NCI-H345 treated with DMSO at 0.1 percent for 48 hours (cell line): ENCODE results near the gene TRMT2A.

Source experiments
- DNase-seq: peaks from one replicate; lab custom pipeline; 2025; ENCODE audit not compliant: unreplicated experiment; lab: John Stamatoyannopoulos, UW

TRMT2A gene

GRCh38 chr22:20135806-20136602 lies 19.0 kb upstream of the TRMT2A start:
- no peak for DNase-seq

- DNase-seq = no peak
Observed at GRCh38 chr22:20135265-20135664, 18.2 kb upstream of the TRMT2A start.

- DNase-seq = no peak
Observed at GRCh38 chr22:20133930-20134549, 17.0 kb upstream of the TRMT2A start.

- no peak for DNase-seq
Observed at GRCh38 chr22:20132686-20133246, 15.7 kb upstream of the TRMT2A start.

GRCh38 chr22:20131859-20132685 lies 15.0 kb upstream of the TRMT2A start:
- DNase-seq = no peak

- DNase-seq = no peak
Observed at GRCh38 chr22:20131597-20131858, 14.5 kb upstream of the TRMT2A start, which contains the start of gene ZDHHC8. Gene ZDHHC8, plus strand, starts transcription at chr22:20131804. Its CDS starts 144 bp downstream, at chr22:20131948.

GRCh38 chr22:20130731-20131596 lies 13.9 kb upstream of the TRMT2A start:
- no peak for DNase-seq

GRCh38 chr22:20130319-20130718 lies 13.3 kb upstream of the TRMT2A start:
- DNase-seq = no peak

GRCh38 chr22:20129747-20130014 lies 12.7 kb upstream of the TRMT2A start:
- no peak for DNase-seq

GRCh38 chr22:20128902-20129746 lies 12.1 kb upstream of the TRMT2A start:
- no peak for DNase-seq

GRCh38 chr22:20128619-20128901 lies 11.5 kb upstream of the TRMT2A start:
- no peak for DNase-seq

- no peak for DNase-seq
Observed at GRCh38 chr22:20127869-20128618, 11.0 kb upstream of the TRMT2A start.

- DNase-seq = no peak
Observed at GRCh38 chr22:20127318-20127868, 10.4 kb upstream of the TRMT2A start.

- no peak for DNase-seq
Observed at GRCh38 chr22:20126284-20127029, 9.4 kb upstream of the TRMT2A start.

GRCh38 chr22:20125201-20126174 lies 8.5 kb upstream of the TRMT2A start:
- DNase-seq = no peak

GRCh38 chr22:20124083-20124787 lies 7.2 kb upstream of the TRMT2A start:
- DNase-seq = no peak
